ENCODE measurements around the gene MPRIP. TPM values are rescaled to one million over a fixed set of nuclear protein-coding genes. Genes with fewer than 3 reads are reported as not detected.

The MPRIP gene
- total RNA-seq, 1 donor from 2014 or later, result 224 TPM

DNA sequence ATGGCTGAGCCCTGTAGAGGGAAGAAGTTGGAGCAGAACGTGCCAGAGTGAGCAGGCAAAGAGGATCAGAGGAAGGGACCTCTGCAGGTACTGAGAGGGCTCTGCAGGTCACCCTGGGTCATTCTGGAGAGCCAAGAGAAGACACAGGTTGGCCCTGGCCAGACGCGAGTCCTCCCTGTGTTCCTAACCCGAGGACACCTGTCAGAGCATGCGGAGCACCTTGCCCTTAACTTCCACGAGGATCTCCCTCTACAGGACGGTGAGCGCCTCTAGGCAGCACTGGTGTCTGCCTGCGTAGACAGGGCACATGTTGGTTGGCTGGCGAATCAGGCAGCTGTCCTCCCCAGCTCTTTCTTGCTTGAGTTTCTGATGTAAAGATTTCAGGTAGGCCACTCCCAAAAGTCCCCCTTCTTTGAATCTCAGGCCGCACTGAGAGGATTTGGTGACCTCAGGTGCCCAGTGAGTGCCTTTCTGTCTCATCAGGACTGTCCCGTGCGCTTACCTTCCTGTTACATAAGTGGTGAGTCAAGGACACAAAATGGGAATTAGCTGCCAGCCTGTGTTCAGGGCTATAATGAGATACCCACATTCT lies 45.3 kb downstream of the MPRIP start:
- Mint-ChIP-seq H3K27me3 (ENCODE audit: low read depth) (no peaks in the 10 kb centered on the region), H3K36me3 (peaks cover 20% of the 10 kb centered on the region), H3K4me3 (no peak overlapping the region), H3K27ac (peak overlapping the region; percentile 59), H3K4me1 (peaks cover 4% of the 10 kb centered on the region), H3K9me3 (no peaks in the 10 kb centered on the region)
- no peak for DNase-seq (ENCODE audit: low spot score in 2 of 2, unreplicated experiment in 2 of 2)
- TF ChIP-seq, protein P1, sequence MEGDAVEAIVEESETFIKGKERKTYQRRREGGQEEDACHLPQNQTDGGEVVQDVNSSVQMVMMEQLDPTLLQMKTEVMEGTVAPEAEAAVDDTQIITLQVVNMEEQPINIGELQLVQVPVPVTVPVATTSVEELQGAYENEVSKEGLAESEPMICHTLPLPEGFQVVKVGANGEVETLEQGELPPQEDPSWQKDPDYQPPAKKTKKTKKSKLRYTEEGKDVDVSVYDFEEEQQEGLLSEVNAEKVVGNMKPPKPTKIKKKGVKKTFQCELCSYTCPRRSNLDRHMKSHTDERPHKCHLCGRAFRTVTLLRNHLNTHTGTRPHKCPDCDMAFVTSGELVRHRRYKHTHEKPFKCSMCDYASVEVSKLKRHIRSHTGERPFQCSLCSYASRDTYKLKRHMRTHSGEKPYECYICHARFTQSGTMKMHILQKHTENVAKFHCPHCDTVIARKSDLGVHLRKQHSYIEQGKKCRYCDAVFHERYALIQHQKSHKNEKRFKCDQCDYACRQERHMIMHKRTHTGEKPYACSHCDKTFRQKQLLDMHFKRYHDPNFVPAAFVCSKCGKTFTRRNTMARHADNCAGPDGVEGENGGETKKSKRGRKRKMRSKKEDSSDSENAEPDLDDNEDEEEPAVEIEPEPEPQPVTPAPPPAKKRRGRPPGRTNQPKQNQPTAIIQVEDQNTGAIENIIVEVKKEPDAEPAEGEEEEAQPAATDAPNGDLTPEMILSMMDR (IDR thresholded peaks at IDR 0.05; ENCODE audit: unreplicated experiment), result no peak

GRCh38 chr17:17088086-17088485 lies 45.8 kb downstream of the MPRIP start:
- DNase-seq (ENCODE audit: low spot score in 2 of 2, unreplicated experiment in 2 of 2), result no peak
- TF ChIP-seq, protein P1 (IDR thresholded peaks at IDR 0.05; ENCODE audit: unreplicated experiment), result no peak
- no peaks in the 10 kb centered on the region for H3K9me3 Mint-ChIP-seq
- H3K4me3 Mint-ChIP-seq, result no peak overlapping the region
- peaks cover 14% of the 10 kb centered on the region for H3K36me3 Mint-ChIP-seq
- H3K4me1 Mint-ChIP-seq, result peaks cover 4% of the 10 kb centered on the region
- no peaks in the 10 kb centered on the region for H3K27me3 Mint-ChIP-seq (ENCODE audit: low read depth)
- H3K27ac Mint-ChIP-seq, result no peak overlapping the region

- H3K4me1 Mint-ChIP-seq, result peaks cover 4% of the 10 kb centered on the region
- H3K27ac Mint-ChIP-seq, result no peak overlapping the region
- H3K36me3 Mint-ChIP-seq, result peaks cover 10% of the 10 kb centered on the region
Measured at GRCh38 chr17:17088541-17089525, 46.6 kb downstream of the MPRIP start.

GRCh38 chr17:17089796-17090641 lies 47.8 kb downstream of the MPRIP start:
- Mint-ChIP-seq H3K36me3 (peaks cover 8% of the 10 kb centered on the region), H3K27ac (no peak overlapping the region), H3K9me3 (no peaks in the 10 kb centered on the region), H3K27me3 (ENCODE audit: low read depth) (no peaks in the 10 kb centered on the region), H3K4me1 (peaks cover 9% of the 10 kb centered on the region), H3K4me3 (no peak overlapping the region)
- DNase-seq (ENCODE audit: low spot score in 2 of 2, unreplicated experiment in 2 of 2), result no peak
- TF ChIP-seq, protein P1 (IDR thresholded peaks at IDR 0.05; ENCODE audit: unreplicated experiment), result no peak

More at GRCh38 chr17:17088541-17089525, 46.6 kb downstream of the MPRIP start:
- Mint-ChIP-seq H3K27me3 (ENCODE audit: low read depth) (no peaks in the 10 kb centered on the region), H3K4me3 (no peak overlapping the region), H3K9me3 (no peaks in the 10 kb centered on the region)
- no peak for DNase-seq (ENCODE audit: low spot score in 2 of 2, unreplicated experiment in 2 of 2)
- TF ChIP-seq, protein P1 (IDR thresholded peaks at IDR 0.05; ENCODE audit: unreplicated experiment), result no peak

GRCh38 chr17:17090642-17091103 lies 48.4 kb downstream of the MPRIP start:
- peaks cover 11% of the 10 kb centered on the region for H3K4me1 Mint-ChIP-seq
- TF ChIP-seq, protein P1 (IDR thresholded peaks at IDR 0.05; ENCODE audit: unreplicated experiment), result no peak
- no peak overlapping the region for H3K4me3 Mint-ChIP-seq
- H3K27me3 Mint-ChIP-seq (ENCODE audit: low read depth), result no peaks in the 10 kb centered on the region
- no peaks in the 10 kb centered on the region for H3K9me3 Mint-ChIP-seq
- DNase-seq (ENCODE audit: low spot score in 2 of 2, unreplicated experiment in 2 of 2), result no peak
- no peak overlapping the region for H3K27ac Mint-ChIP-seq
- H3K36me3 Mint-ChIP-seq, result peaks cover 8% of the 10 kb centered on the region

Measured in mesothelial cell of epicardium (in vitro differentiated cells).